Astrocyte (in vitro differentiated cells and primary cell): ENCODE data around the gene MFSD6.

Source experiments
- EZH2 ChIP-seq: IDR thresholded peaks from 2 replicates; pipeline ENCODE4 v1.6.1; 2012; ENCODE audit warnings: mild to moderate bottlenecking, low read length, inconsistent platforms; ENCODE audit not compliant: insufficient read depth
- TF ChIP-seq, protein P1 (sequence below): IDR thresholded peaks from 2 replicates; pipeline ENCODE4 v1.5.1; 2011; ENCODE audit warnings: low read depth, mild to moderate bottlenecking, inconsistent platforms, low read length, moderate library complexity; ENCODE audit not compliant: insufficient read depth

DNA sequence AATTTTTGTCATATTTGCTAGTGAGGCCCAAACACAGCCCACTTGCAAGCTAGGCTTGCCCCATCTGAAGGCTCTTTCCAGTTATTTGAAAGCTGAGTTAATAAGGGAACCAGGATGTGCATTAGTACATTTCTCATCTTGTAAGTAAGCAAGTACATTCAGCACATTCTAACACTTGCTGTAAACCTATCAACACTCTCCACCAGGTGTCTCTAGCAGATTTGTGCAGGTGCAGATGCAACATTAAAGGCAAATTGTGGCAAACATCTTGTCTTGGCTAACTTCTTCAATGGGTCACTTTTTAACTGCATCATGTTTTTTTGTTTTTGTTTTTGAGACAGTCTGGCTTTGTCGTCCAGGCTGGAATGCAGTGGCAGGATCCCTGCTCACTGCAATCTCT lies 25.3 kb upstream of the MFSD6 start:
- TF ChIP-seq, protein P1, sequence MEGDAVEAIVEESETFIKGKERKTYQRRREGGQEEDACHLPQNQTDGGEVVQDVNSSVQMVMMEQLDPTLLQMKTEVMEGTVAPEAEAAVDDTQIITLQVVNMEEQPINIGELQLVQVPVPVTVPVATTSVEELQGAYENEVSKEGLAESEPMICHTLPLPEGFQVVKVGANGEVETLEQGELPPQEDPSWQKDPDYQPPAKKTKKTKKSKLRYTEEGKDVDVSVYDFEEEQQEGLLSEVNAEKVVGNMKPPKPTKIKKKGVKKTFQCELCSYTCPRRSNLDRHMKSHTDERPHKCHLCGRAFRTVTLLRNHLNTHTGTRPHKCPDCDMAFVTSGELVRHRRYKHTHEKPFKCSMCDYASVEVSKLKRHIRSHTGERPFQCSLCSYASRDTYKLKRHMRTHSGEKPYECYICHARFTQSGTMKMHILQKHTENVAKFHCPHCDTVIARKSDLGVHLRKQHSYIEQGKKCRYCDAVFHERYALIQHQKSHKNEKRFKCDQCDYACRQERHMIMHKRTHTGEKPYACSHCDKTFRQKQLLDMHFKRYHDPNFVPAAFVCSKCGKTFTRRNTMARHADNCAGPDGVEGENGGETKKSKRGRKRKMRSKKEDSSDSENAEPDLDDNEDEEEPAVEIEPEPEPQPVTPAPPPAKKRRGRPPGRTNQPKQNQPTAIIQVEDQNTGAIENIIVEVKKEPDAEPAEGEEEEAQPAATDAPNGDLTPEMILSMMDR: peak; percentile 22
- no peak for TF ChIP-seq EZH2
